Neural progenitor cell (in vitro differentiated cells): ENCODE results near the gene CTSK. TPM values are rescaled to one million over a fixed set of nuclear protein-coding genes. Genes with fewer than 3 reads are reported as not detected.

Experiments used
- DNase-seq: peaks from one replicate; pipeline ENCODE4 v3.0.0-alpha.2; 2016; ENCODE audit warnings: low spot score
- H2AFZ ChIP-seq: fragments of 200-600 bp; sonication (generic); replicated peaks from 2 replicates; pipeline ENCODE4 v1.6.1; 2016; ENCODE audit warnings: antibody characterized with exemption
- H3F3A ChIP-seq: fragments of 200-600 bp; sonication (generic); 2 replicates; pipeline ENCODE4 v1.6.1; 2016; ENCODE audit warnings: antibody characterized with exemption, low read depth
- H3K27ac ChIP-seq: fragments of 200-600 bp; sonication (generic); 2 replicates; pipeline ENCODE4 v1.5.1; 2016; ENCODE audit warnings: mild to moderate bottlenecking
- H3K27me3 ChIP-seq: fragments of 200-600 bp; sonication (generic); 2 replicates; pipeline ENCODE4 v1.6.1; 2016; ENCODE audit warnings: mild to moderate bottlenecking, moderate library complexity
- H3K36me3 ChIP-seq: fragments of 200-600 bp; sonication (generic); 2 replicates; pipeline ENCODE4 v1.5.1; 2016
- H3K4me1 ChIP-seq: fragments of 200-600 bp; sonication (generic); 2 replicates; pipeline ENCODE4 v1.6.1; 2016; ENCODE audit warnings: mixed run types
- H3K4me2 ChIP-seq: fragments of 200-600 bp; sonication (generic); 2 replicates; pipeline ENCODE4 v1.6.1; 2016
- H3K4me3 ChIP-seq: fragments of 200-600 bp; sonication (generic); 2 replicates; pipeline ENCODE4 v1.5.1; 2016
- H3K79me2 ChIP-seq: fragments of 200-600 bp; sonication (generic); 2 replicates; pipeline ENCODE4 v1.6.1; 2016; ENCODE audit warnings: low read depth
- H3K9ac ChIP-seq: fragments of 200-600 bp; sonication (generic); 2 replicates; pipeline ENCODE4 v1.6.1; 2016
- H3K9me3 ChIP-seq: fragments of 200-600 bp; sonication (generic); 2 replicates; pipeline ENCODE4 v1.5.1; 2016; ENCODE audit warnings: low read depth
- H4K20me1 ChIP-seq: fragments of 200-600 bp; sonication (generic); 2 replicates; pipeline ENCODE4 v1.6.1; 2016; ENCODE audit warnings: low read depth
- H3K27ac Mint-ChIP-seq: 3 replicates; pipeline ENCODE4 v1.8.0; 2021; ENCODE audit warnings: mixed read lengths
- H3K27me3 Mint-ChIP-seq: 2 replicates; pipeline ENCODE4 v1.8.0; 2022; ENCODE audit warnings: low read depth, mild to moderate bottlenecking, inconsistent platforms, moderate library complexity, mixed read lengths; ENCODE audit not compliant: insufficient read depth
- H3K36me3 Mint-ChIP-seq: 3 replicates; pipeline ENCODE4 v1.8.0; 2021; ENCODE audit warnings: mixed read lengths
- H3K4me1 Mint-ChIP-seq: 3 replicates; pipeline ENCODE4 v1.8.0; 2021; ENCODE audit warnings: mixed read lengths
- H3K4me3 Mint-ChIP-seq: 3 replicates; pipeline ENCODE4 v1.8.0; 2021; ENCODE audit warnings: mild to moderate bottlenecking, moderate library complexity, mixed read lengths
- H3K9me3 Mint-ChIP-seq: 3 replicates; pipeline ENCODE4 v1.8.0; 2020; ENCODE audit warnings: mixed read lengths
- EZH2 ChIP-seq: fragments of 200-600 bp; sonication (generic); IDR thresholded peaks from 2 replicates; pipeline ENCODE4 v1.6.1; 2017; ENCODE audit warnings: antibody characterized with exemption, mild to moderate bottlenecking, moderate library complexity
- EZH2phosphoT487 ChIP-seq: fragments of 200-600 bp; sonication (generic); IDR thresholded peaks from 2 replicates; pipeline ENCODE4 v1.6.1; 2017; ENCODE audit warnings: antibody characterized with exemption
- total RNA-seq: library from RNA; depleted of rRNA; stranded (reverse); fragments of >200 nt; gene quantifications from 2 replicates; pipeline ENCODE4 v1.2.3, GENCODE V29; 2015; ENCODE audit warnings: low replicate concordance
- TF ChIP-seq, protein P1 (sequence below): fragments of 200-600 bp; sonication (generic); IDR thresholded peaks from 2 replicates; pipeline ENCODE4 v1.5.1; 2017; ENCODE audit warnings: antibody characterized with exemption, mild to moderate bottlenecking

CTSK gene
- total RNA-seq, 1 donor from 2014 or later = 6.7 TPM

DNA sequence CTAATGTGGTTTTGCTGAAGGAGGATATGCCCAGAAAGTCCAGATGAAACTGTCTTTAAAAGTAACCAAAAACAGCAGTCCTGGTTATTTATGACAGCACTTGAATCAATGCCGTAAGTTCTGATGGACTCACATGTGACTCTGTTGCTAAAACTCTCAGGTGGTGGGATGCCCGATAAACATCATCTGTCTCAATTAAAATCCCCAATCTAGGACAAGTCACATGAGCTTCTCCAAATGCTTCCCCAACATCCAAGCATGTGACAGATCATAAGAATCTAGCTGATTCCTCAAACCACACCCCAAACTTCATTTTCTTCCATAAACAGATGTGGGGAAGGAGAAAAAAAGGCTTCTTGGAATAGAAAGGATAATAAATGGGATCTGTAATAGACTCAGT lies 786 bp upstream of the CTSK start:
- TF ChIP-seq EZH2phosphoT487 (no peak), EZH2 (no peak)
- TF ChIP-seq, protein P1, sequence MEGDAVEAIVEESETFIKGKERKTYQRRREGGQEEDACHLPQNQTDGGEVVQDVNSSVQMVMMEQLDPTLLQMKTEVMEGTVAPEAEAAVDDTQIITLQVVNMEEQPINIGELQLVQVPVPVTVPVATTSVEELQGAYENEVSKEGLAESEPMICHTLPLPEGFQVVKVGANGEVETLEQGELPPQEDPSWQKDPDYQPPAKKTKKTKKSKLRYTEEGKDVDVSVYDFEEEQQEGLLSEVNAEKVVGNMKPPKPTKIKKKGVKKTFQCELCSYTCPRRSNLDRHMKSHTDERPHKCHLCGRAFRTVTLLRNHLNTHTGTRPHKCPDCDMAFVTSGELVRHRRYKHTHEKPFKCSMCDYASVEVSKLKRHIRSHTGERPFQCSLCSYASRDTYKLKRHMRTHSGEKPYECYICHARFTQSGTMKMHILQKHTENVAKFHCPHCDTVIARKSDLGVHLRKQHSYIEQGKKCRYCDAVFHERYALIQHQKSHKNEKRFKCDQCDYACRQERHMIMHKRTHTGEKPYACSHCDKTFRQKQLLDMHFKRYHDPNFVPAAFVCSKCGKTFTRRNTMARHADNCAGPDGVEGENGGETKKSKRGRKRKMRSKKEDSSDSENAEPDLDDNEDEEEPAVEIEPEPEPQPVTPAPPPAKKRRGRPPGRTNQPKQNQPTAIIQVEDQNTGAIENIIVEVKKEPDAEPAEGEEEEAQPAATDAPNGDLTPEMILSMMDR = no peak
- DNase-seq = no peak
- H3K27ac ChIP-seq = no peak overlapping the region
- no peak overlapping the region for H3K4me2 ChIP-seq
- H3K27me3 ChIP-seq = no peaks in the 10 kb centered on the region
- H3K79me2 ChIP-seq = no peaks in the 10 kb centered on the region
- Mint-ChIP-seq H3K27ac (no peak overlapping the region), H3K4me3 (no peak overlapping the region), H3K9me3 (no peaks in the 10 kb centered on the region), H3K4me1 (peaks cover 18% of the 10 kb centered on the region), H3K36me3 (no peaks in the 10 kb centered on the region), H3K27me3 (no peaks in the 10 kb centered on the region)
- no peaks in the 10 kb centered on the region for H3F3A ChIP-seq
- no peak overlapping the region for H3K4me3 ChIP-seq
- peak overlapping the region; percentile 6 for H3K9ac ChIP-seq
- H2AFZ ChIP-seq = no peak overlapping the region
- no peaks in the 10 kb centered on the region for H3K36me3 ChIP-seq
- peaks cover 20% of the 10 kb centered on the region for H3K4me1 ChIP-seq
- no peaks in the 10 kb centered on the region for H4K20me1 ChIP-seq
- no peaks in the 10 kb centered on the region for H3K9me3 ChIP-seq

DNA sequence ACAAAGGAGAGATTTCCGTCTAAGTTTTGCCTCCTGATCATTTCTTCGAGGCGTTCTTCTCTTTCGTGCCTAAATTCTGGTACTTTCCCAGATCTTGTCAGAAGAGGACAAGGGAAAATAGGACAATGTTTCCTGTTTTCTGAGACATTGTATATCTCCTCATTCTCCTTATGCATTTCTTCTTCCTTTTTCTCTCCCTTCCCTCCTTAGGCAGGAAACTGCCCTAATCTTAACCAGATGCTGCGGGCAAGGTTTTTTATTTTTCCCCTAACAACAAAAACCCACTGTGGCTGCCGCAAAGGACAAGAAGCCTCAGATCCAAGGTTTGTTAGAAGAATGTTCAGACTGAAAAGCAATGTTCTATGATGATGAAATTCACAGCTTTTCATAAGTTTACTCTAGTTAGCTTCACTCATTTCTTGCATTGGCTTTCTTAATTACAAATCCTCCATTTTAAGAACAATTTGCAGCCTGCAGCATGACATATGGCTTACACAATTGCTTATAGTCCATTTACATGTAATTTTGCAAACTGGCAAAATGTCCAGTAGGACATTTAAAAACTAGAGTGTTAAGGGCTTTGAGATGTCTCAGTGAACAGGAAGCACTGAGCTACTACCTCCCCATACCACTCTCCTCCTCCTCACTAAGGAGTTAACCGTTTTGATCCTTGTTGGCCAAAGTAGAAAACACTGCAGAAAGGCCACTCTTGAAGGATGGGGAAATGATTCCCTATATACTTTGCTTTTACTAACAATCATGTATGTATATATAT lies 624 bp downstream of the CTSK start:
- no peaks in the 10 kb centered on the region for H3K79me2 ChIP-seq
- H2AFZ ChIP-seq = peak overlapping the region; percentile 4
- H3K4me1 Mint-ChIP-seq = peaks cover 18% of the 10 kb centered on the region
- TF ChIP-seq, protein P1 = no peak
- TF ChIP-seq EZH2phosphoT487 (no peak), EZH2 (no peak)
- H3F3A ChIP-seq = no peaks in the 10 kb centered on the region
- H3K27ac ChIP-seq = no peak overlapping the region
- no peaks in the 10 kb centered on the region for H3K27me3 ChIP-seq
- H3K9ac ChIP-seq = no peak overlapping the region
- no peaks in the 10 kb centered on the region for H3K36me3 ChIP-seq
- no peak overlapping the region for H3K4me3 ChIP-seq
- H3K4me1 ChIP-seq = peaks cover 20% of the 10 kb centered on the region
- H4K20me1 ChIP-seq = no peaks in the 10 kb centered on the region
- no peaks in the 10 kb centered on the region for H3K9me3 ChIP-seq
- H3K4me2 ChIP-seq = peak overlapping the region; percentile 45
- peak overlapping the region; percentile 36 for H3K27ac Mint-ChIP-seq
- no peaks in the 10 kb centered on the region for H3K27me3 Mint-ChIP-seq
- H3K36me3 Mint-ChIP-seq = no peaks in the 10 kb centered on the region
- peak overlapping the region; percentile 5 for H3K4me3 Mint-ChIP-seq
- DNase-seq = no peak
- H3K9me3 Mint-ChIP-seq = no peaks in the 10 kb centered on the region

DNA sequence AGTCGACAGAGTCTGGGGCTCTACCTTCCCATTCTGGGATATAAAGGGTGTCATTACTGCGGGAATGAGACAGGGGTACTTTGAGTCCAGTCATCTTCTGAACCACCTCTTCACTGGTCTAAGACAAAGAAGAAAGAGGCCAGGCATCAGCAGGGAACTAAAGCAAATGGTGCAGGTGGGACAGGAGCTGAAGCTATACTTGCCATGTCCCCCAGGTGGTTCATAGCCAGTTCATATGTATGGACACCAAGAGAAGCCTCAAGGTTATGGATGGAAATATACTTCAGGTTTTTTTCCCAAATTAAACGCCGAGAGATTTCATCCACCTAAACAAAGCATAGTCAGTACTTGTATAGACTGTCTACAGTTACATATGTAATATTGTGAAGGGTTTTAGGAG lies 2.2 kb downstream of the CTSK start:
- no peak overlapping the region for H2AFZ ChIP-seq
- Mint-ChIP-seq H3K4me1 (peaks cover 18% of the 10 kb centered on the region), H3K27me3 (no peaks in the 10 kb centered on the region), H3K36me3 (no peaks in the 10 kb centered on the region), H3K27ac (no peak overlapping the region), H3K9me3 (no peaks in the 10 kb centered on the region), H3K4me3 (no peak overlapping the region)
- H3K4me1 ChIP-seq = peaks cover 20% of the 10 kb centered on the region
- no peak for DNase-seq
- H4K20me1 ChIP-seq = no peaks in the 10 kb centered on the region
- no peaks in the 10 kb centered on the region for H3F3A ChIP-seq
- no peaks in the 10 kb centered on the region for H3K9me3 ChIP-seq
- no peaks in the 10 kb centered on the region for H3K36me3 ChIP-seq
- no peak overlapping the region for H3K9ac ChIP-seq
- no peaks in the 10 kb centered on the region for H3K27me3 ChIP-seq
- no peak overlapping the region for H3K4me3 ChIP-seq
- TF ChIP-seq, protein P1 = no peak
- TF ChIP-seq EZH2 (no peak), EZH2phosphoT487 (no peak)
- no peak overlapping the region for H3K27ac ChIP-seq
- no peaks in the 10 kb centered on the region for H3K79me2 ChIP-seq
- H3K4me2 ChIP-seq = no peak overlapping the region
